Measurements from ENCODE around the gene ZNF160.

DNA sequence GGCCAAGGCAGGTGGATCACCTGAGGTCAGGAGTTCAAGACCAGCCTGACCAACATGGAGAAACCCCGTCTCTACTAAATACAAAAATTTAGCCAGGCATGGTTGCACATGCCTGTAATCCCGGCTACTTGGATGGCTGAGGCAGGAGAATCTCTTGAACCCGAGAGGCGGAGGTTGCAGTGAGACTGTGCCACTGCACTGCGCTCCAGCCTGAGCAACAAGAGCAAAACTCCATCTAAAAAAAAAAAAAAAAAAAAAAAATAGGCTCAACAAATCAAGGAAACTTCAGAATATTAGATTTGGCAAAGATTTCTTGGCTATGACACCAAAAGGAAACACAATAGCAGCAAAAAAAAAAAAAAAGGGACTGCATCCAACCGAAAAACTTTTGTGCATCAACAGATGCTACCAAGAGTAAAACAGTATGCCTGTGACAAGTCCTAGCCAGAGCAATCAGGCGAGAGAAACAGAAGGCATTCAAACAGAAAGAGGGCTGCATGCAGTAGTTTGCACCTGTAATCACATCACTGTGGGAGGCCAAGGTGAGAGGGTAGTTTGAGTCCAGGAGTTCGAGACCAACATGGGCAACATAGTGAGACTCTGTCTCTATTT is 23.8 kb downstream of the ZNF160 start:
- TF ChIP-seq CTCF (IDR thresholded peaks at IDR 0.05) (no peak), MAX (IDR thresholded peaks at IDR 0.05) (no peak), POLR2A (IDR thresholded peaks at IDR 0.05; ENCODE audit: low read length) (no peak), EP300 (IDR thresholded peaks at IDR 0.05) (no peak), PHF8 (IDR thresholded peaks at IDR 0.05; ENCODE audit: borderline replicate concordance, low read depth) (no peak)
- TF ChIP-seq, protein P1, sequence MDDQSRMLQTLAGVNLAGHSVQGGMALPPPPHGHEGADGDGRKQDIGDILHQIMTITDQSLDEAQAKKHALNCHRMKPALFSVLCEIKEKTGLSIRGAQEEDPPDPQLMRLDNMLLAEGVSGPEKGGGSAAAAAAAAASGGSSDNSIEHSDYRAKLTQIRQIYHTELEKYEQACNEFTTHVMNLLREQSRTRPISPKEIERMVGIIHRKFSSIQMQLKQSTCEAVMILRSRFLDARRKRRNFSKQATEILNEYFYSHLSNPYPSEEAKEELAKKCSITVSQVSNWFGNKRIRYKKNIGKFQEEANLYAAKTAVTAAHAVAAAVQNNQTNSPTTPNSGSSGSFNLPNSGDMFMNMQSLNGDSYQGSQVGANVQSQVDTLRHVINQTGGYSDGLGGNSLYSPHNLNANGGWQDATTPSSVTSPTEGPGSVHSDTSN (IDR thresholded peaks at IDR 0.05): no peak
